OCI-LY3 (cell line): ENCODE measurements around the gene ADAMTS14.

Experiments
- H2AFZ ChIP-seq: fragments of 200-600, 300-600 bp; shearing (Covaris generic); 2 replicates; pipeline ENCODE4 v1.6.0; 2014; ENCODE audit warnings: antibody characterized with exemption, low read depth, low read length
- H3K27ac ChIP-seq: fragments of 200-600, 300-600 bp; sonication (generic); 2 replicates; pipeline ENCODE4 v1.5.1; 2014; ENCODE audit warnings: mild to moderate bottlenecking, low read length, moderate library complexity, mixed read lengths
- H3K27me3 ChIP-seq: fragments of 200-600, 300-600 bp; sonication (generic); 2 replicates; pipeline ENCODE4 v1.6.1; 2014; ENCODE audit warnings: low read depth, low read length, mixed read lengths
- H3K36me3 ChIP-seq: fragments of 200-600, 300-600 bp; sonication (generic); replicated peaks from 2 replicates; pipeline ENCODE3; 2014; ENCODE audit warnings: low read depth, low read length, mixed read lengths
- H3K4me1 ChIP-seq: fragments of 300-600, 200-600 bp; sonication (generic); 2 replicates; pipeline ENCODE4 v1.6.1; 2014; ENCODE audit warnings: low read length, mixed read lengths
- H3K4me2 ChIP-seq: fragments of 200-600, 300-600 bp; sonication (generic); 2 replicates; pipeline ENCODE4 v1.6.1; 2014; ENCODE audit warnings: low read length, mixed read lengths
- H3K4me3 ChIP-seq: fragments of 300-600, 200-600 bp; sonication (generic); 2 replicates; pipeline ENCODE4 v1.5.1; 2014; ENCODE audit warnings: antibody characterized with exemption, mild to moderate bottlenecking, low read length, moderate library complexity
- H3K79me2 ChIP-seq: fragments of 300-600, 200-600 bp; shearing (Covaris generic); 2 replicates; pipeline ENCODE4 v1.6.1; 2014; ENCODE audit warnings: mild to moderate bottlenecking, low read length, mixed read lengths
- H3K9ac ChIP-seq: fragments of 300-600, 200-600 bp; shearing (Covaris generic); 2 replicates; pipeline ENCODE4 v1.6.0; 2014; ENCODE audit warnings: mild to moderate bottlenecking, low read length, moderate library complexity
- H3K9me3 ChIP-seq: fragments of 200-600, 300-600 bp; shearing (Covaris generic); 2 replicates; pipeline ENCODE4 v1.6.1; 2014; ENCODE audit warnings: low read length, mixed read lengths; ENCODE audit not compliant: insufficient read depth
- H4K20me1 ChIP-seq: fragments of 200-600, 300-600 bp; sonication (generic); 2 replicates; pipeline ENCODE4 v1.6.1; 2016; ENCODE audit warnings: low read length, mixed read lengths; ENCODE audit not compliant: insufficient read depth
- CTCF ChIP-seq: fragments of 200-600, 300-600 bp; sonication (generic); IDR thresholded peaks from 2 replicates; pipeline ENCODE4 v1.5.1; 2014; ENCODE audit warnings: antibody characterized with exemption, low read length, low read depth
- EZH2phosphoT487 ChIP-seq: fragments of 200-600 bp; shearing (Covaris generic); IDR thresholded peaks from 2 replicates; pipeline ENCODE4 v1.6.1; 2018; ENCODE audit warnings: antibody characterized with exemption, mixed run types, low read depth

Gene ADAMTS14

GRCh38 chr10:70791386-70792039 lies 119.2 kb downstream of the ADAMTS14 start:
- Histone ChIP-seq H3K27ac (no peak overlapping the region), H3K27me3 (no peaks in the 10 kb centered on the region), H3K36me3 (no peaks in the 10 kb centered on the region), H3K4me2 (no peak overlapping the region), H3K4me3 (no peak overlapping the region), H4K20me1 (no peaks in the 10 kb centered on the region), H3K9ac (no peak overlapping the region), H3K9me3 (no peaks in the 10 kb centered on the region), H3K79me2 (no peaks in the 10 kb centered on the region), H2AFZ (no peak overlapping the region), H3K4me1 (no peaks in the 10 kb centered on the region)
- no peak for TF ChIP-seq EZH2phosphoT487

DNA sequence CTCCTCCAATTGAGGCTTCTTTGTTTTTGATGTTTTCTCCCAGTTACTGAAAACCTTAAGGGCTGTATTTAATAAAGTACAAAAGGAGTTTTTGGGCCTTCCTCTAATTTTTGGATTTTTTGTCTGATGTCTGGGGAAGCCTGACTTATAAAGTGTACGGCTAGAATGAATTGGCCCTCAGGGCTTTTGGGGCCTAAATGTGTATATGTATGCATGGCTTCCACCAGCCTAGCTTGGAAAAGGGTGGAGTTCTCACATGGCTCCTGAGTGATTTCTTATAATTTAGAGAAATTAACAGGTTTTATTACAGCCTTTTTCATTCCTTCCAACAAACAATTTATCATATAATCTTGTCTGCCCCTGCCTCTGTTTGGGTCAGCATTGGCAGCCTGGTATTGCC lies 123.3 kb downstream of the ADAMTS14 start:
- no peaks in the 10 kb centered on the region for H3K27me3 ChIP-seq
- H3K4me3 ChIP-seq = no peak overlapping the region
- no peaks in the 10 kb centered on the region for H3K4me1 ChIP-seq
- no peak overlapping the region for H3K4me2 ChIP-seq
- no peak overlapping the region for H2AFZ ChIP-seq
- H4K20me1 ChIP-seq = no peaks in the 10 kb centered on the region
- no peak for TF ChIP-seq EZH2phosphoT487
- no peak for TF ChIP-seq CTCF
- H3K27ac ChIP-seq = no peak overlapping the region
- no peak overlapping the region for H3K9ac ChIP-seq
- H3K9me3 ChIP-seq = no peaks in the 10 kb centered on the region
- H3K36me3 ChIP-seq = no peaks in the 10 kb centered on the region
- H3K79me2 ChIP-seq = no peaks in the 10 kb centered on the region

DNA sequence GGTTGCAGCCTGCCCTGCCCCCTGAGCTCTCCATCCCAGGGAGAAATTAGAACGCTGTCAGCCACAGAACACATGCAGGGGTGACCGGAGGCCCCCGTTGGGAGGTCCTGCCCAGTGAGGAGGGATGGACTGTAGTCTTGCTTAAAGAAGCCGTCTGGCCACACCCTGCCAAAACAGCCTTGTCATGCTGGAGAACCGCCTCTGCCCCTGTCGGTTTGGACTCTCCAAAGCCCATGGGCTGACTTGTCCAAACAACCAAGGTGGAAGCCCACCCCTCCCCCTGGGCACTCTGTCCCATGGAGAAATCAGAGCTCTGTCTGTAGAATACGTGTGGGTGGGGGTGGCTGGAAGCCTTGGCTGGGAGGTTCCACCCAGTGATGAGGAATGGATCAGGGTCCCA lies 125.5 kb downstream of the ADAMTS14 start:
- no peaks in the 10 kb centered on the region for H3K27me3 ChIP-seq
- TF ChIP-seq EZH2phosphoT487 = no peak
- TF ChIP-seq CTCF = no peak
- no peaks in the 10 kb centered on the region for H3K36me3 ChIP-seq
- no peak overlapping the region for H3K9ac ChIP-seq
- no peaks in the 10 kb centered on the region for H3K79me2 ChIP-seq
- no peak overlapping the region for H3K27ac ChIP-seq
- no peak overlapping the region for H3K4me3 ChIP-seq
- no peak overlapping the region for H3K4me2 ChIP-seq
- no peak overlapping the region for H2AFZ ChIP-seq
- H3K9me3 ChIP-seq = no peaks in the 10 kb centered on the region
- no peaks in the 10 kb centered on the region for H4K20me1 ChIP-seq
- no peaks in the 10 kb centered on the region for H3K4me1 ChIP-seq

GRCh38 chr10:70799124-70799523 lies 126.8 kb downstream of the ADAMTS14 start:
- Histone ChIP-seq H3K79me2 (no peaks in the 10 kb centered on the region), H3K9me3 (no peaks in the 10 kb centered on the region), H3K36me3 (no peaks in the 10 kb centered on the region), H3K4me2 (no peak overlapping the region), H4K20me1 (no peaks in the 10 kb centered on the region), H3K27ac (no peak overlapping the region), H3K27me3 (no peaks in the 10 kb centered on the region), H3K9ac (no peak overlapping the region), H3K4me1 (no peaks in the 10 kb centered on the region), H2AFZ (no peak overlapping the region), H3K4me3 (no peak overlapping the region)
- TF ChIP-seq EZH2phosphoT487 (no peak), CTCF (no peak)
